Measurements from ENCODE around the gene RPUSD4.
"Not testable (repeated sequence)": the region's sequence is repeated elsewhere in the genome, so short reads cannot be mapped to it uniquely, and the experiment has no call there.

RPUSD4 gene

GRCh38 chr11:126211236-126212088 is at the start of gene RPUSD4, which contains the start of gene FAM118B:
RPUSD4 (minus strand) TSS chr11:126211650; CDS start chr11:126211638, 12 bp downstream.
FAM118B (plus strand) TSS chr11:126211782; CDS start chr11:126235002, 23,220 bp downstream.
- in situ Hi-C loops (cut with HindIII; ENCODE audit: low sequenced_read_pairs): no loop called here

- in situ Hi-C loops (cut with HindIII; ENCODE audit: low sequenced_read_pairs): no loop called here
Observed at GRCh38 chr11:126257764-126258163, 46.3 kb upstream of the RPUSD4 start.

GRCh38 chr11:126257144-126257543 is 45.7 kb upstream of the RPUSD4 start:
- in situ Hi-C loops (cut with HindIII; ENCODE audit: low sequenced_read_pairs): no loop called here

GRCh38 chr11:126256216-126256615 is 44.8 kb upstream of the RPUSD4 start:
- in situ Hi-C loops (cut with HindIII; ENCODE audit: low sequenced_read_pairs): no loop called here

- in situ Hi-C loops (cut with HindIII; ENCODE audit: low sequenced_read_pairs): not testable (repeated sequence)
Observed at GRCh38 chr11:126255507-126255906, 44.1 kb upstream of the RPUSD4 start.

GRCh38 chr11:126254819-126255218 is 43.4 kb upstream of the RPUSD4 start:
- in situ Hi-C loops (cut with HindIII; ENCODE audit: low sequenced_read_pairs): no loop called here

GRCh38 chr11:126253265-126253664 is 41.8 kb upstream of the RPUSD4 start:
- in situ Hi-C loops (cut with HindIII; ENCODE audit: low sequenced_read_pairs): no loop called here

GRCh38 chr11:126246636-126247035 is 35.2 kb upstream of the RPUSD4 start:
- in situ Hi-C loops (cut with HindIII; ENCODE audit: low sequenced_read_pairs): loop anchor here (25.0 kb wide), 1 partner anchor 309 kb away; the partner anchor contains the start of gene VSIG10L2

GRCh38 chr11:126233391-126233790 is 21.9 kb upstream of the RPUSD4 start:
- in situ Hi-C loops (cut with HindIII; ENCODE audit: low sequenced_read_pairs): loop anchor here (25.0 kb wide), 1 partner anchor 296 kb away; the partner anchor contains the start of gene VSIG10L2

GRCh38 chr11:126232683-126233082 is 21.2 kb upstream of the RPUSD4 start:
- in situ Hi-C loops (cut with HindIII; ENCODE audit: low sequenced_read_pairs): loop anchor here (25.0 kb wide), 1 partner anchor 295 kb away; the partner anchor contains the start of gene VSIG10L2

GRCh38 chr11:126231725-126232459 is 20.4 kb upstream of the RPUSD4 start:
- in situ Hi-C loops (cut with HindIII; ENCODE audit: low sequenced_read_pairs): loop anchor here (25.0 kb wide), 1 partner anchor 295 kb away; the partner anchor contains the start of gene VSIG10L2

GRCh38 chr11:126229858-126230540 is 18.5 kb upstream of the RPUSD4 start:
- in situ Hi-C loops (cut with HindIII; ENCODE audit: low sequenced_read_pairs): loop anchor here (25.0 kb wide), 1 partner anchor 293 kb away; the partner anchor contains the start of gene VSIG10L2

GRCh38 chr11:126226334-126227084 is 15.1 kb upstream of the RPUSD4 start:
- in situ Hi-C loops (cut with HindIII; ENCODE audit: low sequenced_read_pairs): loop anchor here (25.0 kb wide), 1 partner anchor 289 kb away; the partner anchor contains the start of gene VSIG10L2

GRCh38 chr11:126225295-126225665 is 13.8 kb upstream of the RPUSD4 start:
- in situ Hi-C loops (cut with HindIII; ENCODE audit: low sequenced_read_pairs): loop anchor here (25.0 kb wide), 1 partner anchor 288 kb away; the partner anchor contains the start of gene VSIG10L2

GRCh38 chr11:126224647-126225294 is 13.3 kb upstream of the RPUSD4 start:
- in situ Hi-C loops (cut with HindIII; ENCODE audit: low sequenced_read_pairs): loop anchor here (25.0 kb wide), 1 partner anchor 287 kb away; the partner anchor contains the start of gene VSIG10L2

- in situ Hi-C loops (cut with HindIII; ENCODE audit: low sequenced_read_pairs): no loop called here
Observed at GRCh38 chr11:126219547-126219946, 8.1 kb upstream of the RPUSD4 start.

GRCh38 chr11:126217491-126217890 is 6.0 kb upstream of the RPUSD4 start:
- in situ Hi-C loops (cut with HindIII; ENCODE audit: low sequenced_read_pairs): no loop called here

- in situ Hi-C loops (cut with HindIII; ENCODE audit: low sequenced_read_pairs): no loop called here
Observed at GRCh38 chr11:126216526-126217305, 5.3 kb upstream of the RPUSD4 start.

GRCh38 chr11:126214841-126215240 is 3.4 kb upstream of the RPUSD4 start:
- in situ Hi-C loops (cut with HindIII; ENCODE audit: low sequenced_read_pairs): no loop called here

All from DLD1 (cell line).